GM19351 (cell line): ENCODE measurements around the gene ABCB1.

Experiments
- ATAC-seq: cut with Tn5 transposase; IDR thresholded peaks from one replicate; pipeline ENCODE4 v1.9.1; 2021; ENCODE audit warnings: mild to moderate bottlenecking, moderate library complexity; ENCODE audit not compliant: unreplicated experiment

ABCB1 gene

GRCh38 chr7:87600130-87601124 is at the start of gene ABCB1:
ABCB1 (minus strand) TSS chr7:87600884; CDS start chr7:87600184, 700 bp downstream.
- peak; percentile 53 for ATAC-seq

GRCh38 chr7:87648316-87648715 is 47.6 kb upstream of the ABCB1 start:
- no peak for ATAC-seq

- ATAC-seq: no peak
Observed at GRCh38 chr7:87645446-87645845, 44.8 kb upstream of the ABCB1 start.

- no peak for ATAC-seq
Observed at GRCh38 chr7:87635921-87636320, 35.2 kb upstream of the ABCB1 start.

- ATAC-seq: no peak
Observed at GRCh38 chr7:87628780-87629569, 28.3 kb upstream of the ABCB1 start.

GRCh38 chr7:87627634-87627994 is 26.9 kb upstream of the ABCB1 start:
- ATAC-seq: peak; percentile 21

- ATAC-seq: no peak
Observed at GRCh38 chr7:87625101-87625500, 24.4 kb upstream of the ABCB1 start.

- ATAC-seq: no peak
Observed at GRCh38 chr7:87624628-87625027, 23.9 kb upstream of the ABCB1 start.

- ATAC-seq: no peak
Observed at GRCh38 chr7:87615197-87615596, 14.5 kb upstream of the ABCB1 start.

- ATAC-seq: no peak
Observed at GRCh38 chr7:87609916-87610315, 9.2 kb upstream of the ABCB1 start.

DNA sequence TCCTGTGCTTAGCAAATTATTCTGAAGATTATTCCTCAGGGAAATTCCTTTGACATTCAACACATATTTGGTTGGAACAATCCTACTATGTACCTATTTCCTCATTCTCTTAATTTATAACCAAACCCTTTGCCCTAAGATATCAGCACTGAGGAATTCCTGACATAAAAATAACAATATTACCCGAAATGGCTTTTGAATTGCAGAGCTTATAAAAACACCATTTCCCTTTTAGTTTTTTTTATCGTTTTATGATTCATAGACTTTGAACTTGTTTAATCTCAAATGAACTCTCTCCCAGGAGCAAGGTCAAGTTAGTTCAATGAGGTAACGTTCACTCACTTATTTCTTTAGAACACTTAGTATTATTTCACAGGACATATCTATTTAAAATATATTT is 7.7 kb upstream of the ABCB1 start:
- no peak for ATAC-seq

- no peak for ATAC-seq
Observed at GRCh38 chr7:87604264-87604663, 3.6 kb upstream of the ABCB1 start.

DNA sequence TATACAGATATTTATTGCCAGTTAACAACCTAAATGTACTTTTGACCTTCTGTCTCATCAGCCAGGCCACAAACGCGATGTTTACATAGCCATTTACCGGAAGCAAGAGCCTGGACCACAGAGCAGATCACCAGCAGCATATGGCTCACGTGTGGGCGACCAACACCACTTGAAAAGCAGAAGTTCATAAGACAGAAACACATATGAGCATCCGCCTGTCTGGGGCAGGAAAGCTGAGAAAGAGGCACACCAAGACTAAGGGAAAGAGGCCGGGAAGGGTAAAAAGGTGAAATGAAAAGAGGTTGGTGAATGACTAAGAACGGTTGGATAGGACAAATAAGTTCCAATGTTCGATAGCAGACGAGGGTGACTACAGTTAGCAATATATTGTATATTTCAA is 1.3 kb downstream of the ABCB1 start:
- peak; percentile 95 for ATAC-seq

DNA sequence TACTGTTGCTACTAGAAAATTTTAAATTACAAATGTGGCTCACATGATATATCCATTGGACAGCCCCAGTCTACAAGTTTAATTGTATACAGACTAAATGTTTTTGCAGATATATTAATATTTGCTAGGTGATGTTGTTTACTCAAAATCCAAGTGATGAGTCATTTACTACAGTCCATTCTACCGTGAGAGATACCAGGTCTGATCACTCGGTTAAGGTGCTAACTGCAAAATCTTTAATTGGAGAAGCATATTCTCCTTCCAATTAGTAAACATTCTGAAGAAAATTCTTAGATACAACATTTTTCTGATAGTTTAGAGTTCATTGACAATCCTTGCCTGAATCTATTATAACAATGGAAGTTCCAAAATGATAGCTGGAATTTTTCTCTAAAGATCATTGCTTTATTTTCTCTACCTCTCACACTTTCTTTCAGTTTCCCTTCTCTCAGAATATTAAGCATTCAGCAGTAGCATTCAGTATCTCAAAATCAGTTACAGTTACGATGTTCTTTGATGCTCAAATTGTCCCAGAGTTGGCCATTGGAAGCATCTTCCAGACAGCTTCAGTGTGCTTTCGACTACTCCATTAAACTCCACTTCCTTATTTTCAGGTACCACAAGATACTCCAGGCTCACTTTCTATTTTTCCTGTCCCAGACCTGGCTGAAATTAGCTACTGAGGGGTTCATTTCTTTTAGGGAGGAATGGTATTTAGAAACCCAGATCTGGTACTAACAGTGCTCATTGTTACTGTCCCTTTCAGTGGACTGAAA is 2.3 kb downstream of the ABCB1 start:
- ATAC-seq: no peak

DNA sequence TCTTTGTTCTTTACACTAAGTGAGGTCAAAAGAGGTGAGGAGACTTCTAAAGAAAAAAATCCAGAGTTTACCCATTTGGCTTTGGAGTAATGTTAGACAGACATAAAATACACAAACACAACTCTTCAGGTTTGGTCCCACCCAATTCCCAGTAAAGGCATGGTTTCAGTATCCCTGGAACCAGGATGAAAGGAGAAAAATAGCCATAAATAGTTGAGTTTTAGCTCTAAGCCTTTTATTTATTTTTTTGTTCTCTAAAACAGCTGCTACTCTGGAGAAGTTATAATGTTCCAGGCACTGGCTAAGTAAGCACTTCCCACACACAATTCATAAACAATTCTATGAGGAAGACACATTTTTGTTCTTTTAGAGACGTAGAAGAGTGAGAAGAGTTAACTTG is 4.0 kb downstream of the ABCB1 start:
- ATAC-seq: no peak

- no peak for ATAC-seq
Observed at GRCh38 chr7:87596136-87596535, 4.5 kb downstream of the ABCB1 start.

DNA sequence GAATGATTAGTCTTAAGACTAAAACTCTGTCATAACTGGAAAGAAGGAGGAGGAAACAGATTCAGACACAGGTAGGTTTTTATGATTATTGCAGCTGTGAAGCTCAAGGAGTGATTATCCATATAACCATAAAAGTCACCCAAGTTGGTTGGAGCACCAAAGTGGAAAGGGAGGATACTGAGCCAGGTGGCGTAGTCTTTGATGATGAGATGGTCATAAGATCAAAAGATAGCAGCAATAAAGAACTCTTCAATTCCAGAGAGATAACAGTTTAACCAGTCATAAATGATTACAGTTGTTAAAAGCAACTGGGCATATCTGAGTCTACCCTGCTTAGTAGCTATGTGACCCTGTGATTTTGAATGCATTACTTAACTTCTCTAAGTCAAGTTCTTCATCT is 8.4 kb downstream of the ABCB1 start:
- ATAC-seq: no peak

DNA sequence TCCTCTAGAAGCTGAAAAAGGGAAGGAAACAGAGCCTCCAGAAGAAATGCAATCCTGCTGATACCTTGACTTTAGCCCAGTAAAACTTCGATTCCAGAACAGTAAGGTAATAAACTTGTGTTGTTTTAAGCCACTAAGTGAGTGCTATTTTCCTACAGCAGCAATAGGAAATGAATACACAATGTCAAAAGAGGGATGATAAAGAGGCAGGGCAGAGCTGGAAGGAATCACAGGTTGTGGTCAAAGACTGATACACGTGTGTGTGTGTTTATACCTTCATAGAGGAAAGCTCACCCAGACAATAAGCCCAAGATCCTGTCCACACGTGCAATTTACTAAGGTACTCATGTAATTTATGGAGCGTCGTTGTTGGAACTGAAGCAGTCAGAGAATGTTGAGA is 9.5 kb downstream of the ABCB1 start:
- ATAC-seq: no peak

DNA sequence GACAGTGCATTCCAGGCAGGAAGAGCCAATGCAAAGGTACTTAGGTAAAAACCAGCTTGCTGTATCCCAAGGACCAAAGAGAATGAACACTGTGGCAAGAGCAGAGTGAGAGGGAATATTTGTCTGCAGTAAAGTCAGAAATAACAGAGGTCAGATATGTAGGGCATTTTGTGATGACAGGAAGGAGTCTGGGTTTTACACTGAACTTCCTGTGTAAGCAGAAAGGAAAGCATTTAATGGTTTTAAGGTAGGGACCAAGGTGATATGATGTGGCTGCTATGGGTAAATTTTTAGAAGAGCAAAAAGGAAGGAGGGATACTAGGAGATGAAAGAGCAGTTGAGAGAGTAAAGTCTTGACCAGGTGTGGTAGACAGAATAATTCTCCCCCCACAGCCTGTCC is 10.1 kb downstream of the ABCB1 start:
- ATAC-seq: no peak

- no peak for ATAC-seq
Observed at GRCh38 chr7:87589631-87590030, 11.1 kb downstream of the ABCB1 start.

DNA sequence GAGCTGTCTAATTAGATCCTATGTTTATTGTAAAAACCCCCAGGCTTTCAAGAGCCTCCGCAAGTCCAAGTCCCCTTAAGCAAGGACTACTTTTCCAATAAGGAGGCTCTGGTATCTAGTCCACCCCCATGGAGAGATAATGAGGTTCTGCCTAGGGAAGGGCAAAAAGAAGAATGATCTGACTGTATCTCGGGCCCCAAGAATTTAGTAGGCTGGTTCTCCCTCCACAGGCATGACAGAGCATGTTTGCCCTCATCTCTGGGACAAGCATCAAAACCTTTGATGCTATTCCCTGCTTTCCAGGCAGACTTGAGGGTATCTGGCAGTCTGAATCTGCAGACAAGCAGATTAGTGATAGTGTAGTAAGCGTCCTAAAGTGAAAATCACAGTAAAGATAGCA is 19.0 kb downstream of the ABCB1 start:
- ATAC-seq: no peak
